ENCODE measurements around the gene SMPDL3A.

Gene SMPDL3A

DNA sequence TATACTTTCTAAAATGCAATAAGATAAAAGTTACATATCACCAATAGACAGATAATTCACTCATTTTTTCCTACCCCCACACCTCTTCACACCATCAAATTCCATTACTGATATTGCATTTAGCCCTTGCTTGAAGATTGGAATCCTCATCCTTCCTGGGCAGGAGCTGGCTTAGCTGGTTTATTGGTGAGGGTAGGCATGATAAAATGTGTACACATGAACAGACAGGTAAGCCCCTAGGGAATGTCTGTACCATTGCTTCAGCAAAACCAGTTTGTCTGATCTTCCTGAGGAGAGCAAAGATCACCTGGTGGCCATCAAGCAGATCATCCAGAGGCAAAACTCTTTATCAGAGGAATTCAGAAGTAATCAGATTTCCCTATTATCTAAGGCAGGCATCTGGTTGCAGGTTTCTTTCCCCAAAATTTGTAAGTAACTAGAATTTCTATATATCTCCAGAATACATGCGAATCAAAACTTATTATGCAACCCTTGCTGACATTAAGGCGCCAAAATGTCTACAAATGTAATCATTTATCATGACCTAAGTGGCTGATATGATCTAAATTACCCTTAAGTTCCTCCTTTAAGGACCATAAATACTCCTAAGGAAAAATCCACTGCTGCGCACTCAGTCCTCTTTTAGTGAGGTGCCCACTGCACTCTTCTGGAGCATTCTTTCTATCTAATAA, 16.2 kb upstream of the SMPDL3A start:
- H3K27ac ChIP-seq: peak overlapping the region in 16 of 21 experiments; percentile 28 to 78 (median 50)
- H3K4me3 ChIP-seq: no peak overlapping the region

- Histone ChIP-seq H3K27ac (no peak overlapping the region), H3K4me3 (no peak overlapping the region)
Observed at GRCh38 chr6:122775975-122776374, 13.1 kb upstream of the SMPDL3A start.

DNA sequence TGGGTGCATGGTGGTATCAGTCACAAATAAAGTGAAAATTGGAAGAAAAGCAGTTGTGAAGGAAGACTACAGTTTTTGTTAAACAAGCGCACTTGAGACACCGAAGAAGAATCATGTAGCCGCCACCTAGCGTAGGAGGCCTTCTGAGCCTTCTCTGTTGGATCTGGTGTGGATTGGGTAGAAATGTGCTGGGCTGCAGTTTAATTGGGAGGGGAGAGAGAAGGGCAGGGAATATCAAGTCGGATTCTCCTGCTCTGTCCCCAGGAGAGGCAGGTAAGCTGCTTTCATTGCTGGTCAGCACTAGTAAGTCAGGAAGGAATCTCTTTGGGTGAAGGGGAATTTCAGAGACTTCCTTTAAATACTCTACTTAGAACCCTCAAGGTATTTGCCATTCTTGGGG, 10.8 kb upstream of the SMPDL3A start:
- peak overlapping the region in 1 of 21 experiments; percentile 61 for H3K27ac ChIP-seq
- no peak overlapping the region for H3K4me3 ChIP-seq

GRCh38 chr6:122778985-122779661, 9.9 kb upstream of the SMPDL3A start:
- H3K27ac ChIP-seq: peak overlapping the region in 2 of 21 experiments; percentile 42 to 61
- H3K4me3 ChIP-seq: no peak overlapping the region

DNA sequence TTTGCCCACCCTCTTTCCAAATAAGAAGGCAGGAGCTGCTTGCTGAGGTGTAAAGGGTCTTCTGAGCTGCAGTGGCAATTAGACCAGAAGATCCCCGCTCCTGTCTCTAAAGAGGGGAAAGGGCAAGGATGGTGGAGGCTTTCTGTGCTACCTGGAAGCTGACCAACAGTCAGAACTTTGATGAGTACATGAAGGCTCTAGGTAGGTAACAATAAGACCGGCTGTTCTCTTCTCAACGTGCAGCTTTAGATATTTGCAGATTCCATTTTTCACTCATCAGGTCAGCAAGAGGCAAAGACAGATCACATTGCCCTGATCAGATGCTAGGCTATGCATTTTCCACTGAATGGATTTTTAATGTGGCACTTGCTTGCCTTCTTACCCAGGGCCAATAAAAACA, 9.4 kb upstream of the SMPDL3A start, which contains the start of gene FABP7:
Gene FABP7, plus strand, starts transcription at position 50 of the 400 bp plus-strand sequence. Its CDS starts 79 bp downstream, at position 129.
- no peak within 1 kb of the TSS for H3K4me3 ChIP-seq

DNA sequence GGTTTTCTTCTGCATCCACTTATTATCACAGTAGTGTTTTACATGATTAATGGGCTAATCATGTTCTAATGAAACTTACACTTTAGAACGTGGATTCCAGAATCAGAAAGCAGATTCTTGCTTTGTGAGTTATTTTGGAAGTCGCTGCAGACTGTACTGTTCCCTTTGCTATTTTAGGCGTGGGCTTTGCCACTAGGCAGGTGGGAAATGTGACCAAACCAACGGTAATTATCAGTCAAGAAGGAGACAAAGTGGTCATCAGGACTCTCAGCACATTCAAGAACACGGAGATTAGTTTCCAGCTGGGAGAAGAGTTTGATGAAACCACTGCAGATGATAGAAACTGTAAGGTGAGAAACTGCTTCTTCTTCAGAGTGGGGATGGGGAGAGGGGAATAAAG, 8.9 kb upstream of the SMPDL3A start:
- Histone ChIP-seq H3K27ac (peak overlapping the region in 1 of 21 experiments; percentile 61), H3K4me3 (no peak overlapping the region)

More for the DNA sequence above, 9.4 kb upstream of the SMPDL3A start, which contains the start of gene FABP7:
- peak within 1 kb of the TSS in 2 of 21 experiments; percentile 42 to 61 for H3K27ac ChIP-seq

- no peak overlapping the region for H3K4me3 ChIP-seq
- H3K27ac ChIP-seq: no peak overlapping the region
Observed at GRCh38 chr6:122781716-122782115, 7.3 kb upstream of the SMPDL3A start.

- H3K27ac ChIP-seq: no peak overlapping the region
- H3K4me3 ChIP-seq: no peak overlapping the region
Observed at GRCh38 chr6:122783401-122783800, 5.7 kb upstream of the SMPDL3A start.

- H3K4me3 ChIP-seq: no peak overlapping the region
- no peak overlapping the region for H3K27ac ChIP-seq
Observed at GRCh38 chr6:122785891-122786290, 3.2 kb upstream of the SMPDL3A start.

- peak overlapping the region in 9 of 21 experiments; percentile 4 to 99 (median 95) for H3K27ac ChIP-seq
Observed at GRCh38 chr6:122787721-122788120, 1.3 kb upstream of the SMPDL3A start.

DNA sequence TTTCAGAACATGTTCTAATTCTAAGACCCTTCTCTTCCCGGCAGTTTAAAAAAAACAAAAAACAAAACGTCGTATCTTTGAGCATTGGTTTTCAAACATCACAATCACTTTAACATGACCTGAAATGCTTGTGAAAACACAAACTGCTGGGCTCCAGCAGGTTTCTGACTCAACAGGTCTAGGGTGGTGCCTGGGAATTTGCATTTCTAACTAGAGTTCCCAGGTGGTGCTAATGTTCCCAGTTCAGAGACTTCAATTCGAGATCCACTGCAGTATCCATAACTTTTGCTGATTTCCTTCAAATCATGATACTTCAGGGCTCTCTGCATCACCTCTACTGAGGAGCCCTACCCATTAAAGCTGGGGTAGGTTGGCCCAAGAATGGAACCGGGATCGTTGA, 850 bp upstream of the SMPDL3A start:
- H3K27ac ChIP-seq: peak overlapping the region in 19 of 21 experiments; percentile 83 to 99 (median 96)
- H3K4me3 ChIP-seq: peak overlapping the region in 2 of 7 experiments; percentile 55 to 68

More at GRCh38 chr6:122787721-122788120, 1.3 kb upstream of the SMPDL3A start:
- H3K4me3 ChIP-seq: no peak overlapping the region

DNA sequence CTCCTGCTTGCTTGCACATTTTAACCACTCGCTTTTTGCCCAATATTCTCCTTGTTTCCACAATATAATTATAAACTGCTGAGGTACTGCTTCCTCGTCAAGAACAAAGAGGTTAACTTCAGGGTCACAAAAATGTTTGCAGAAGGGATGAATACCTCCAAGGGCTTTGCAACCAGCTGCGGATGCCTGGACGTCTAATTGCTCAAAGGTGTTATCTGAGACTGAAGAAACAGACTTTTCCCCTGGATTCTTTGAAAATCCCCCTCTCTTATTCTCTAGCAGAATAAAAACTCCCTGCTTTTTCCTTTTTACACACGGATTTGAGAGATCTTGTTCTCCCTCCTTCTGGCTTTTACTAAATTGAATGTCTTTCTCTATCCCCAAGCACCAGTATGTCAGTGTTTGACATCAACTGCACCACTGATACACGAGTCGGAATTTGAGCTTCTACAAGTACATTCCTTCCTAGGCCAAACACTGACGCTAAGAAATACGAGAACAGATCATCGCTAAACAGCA, 336 bp upstream of the SMPDL3A start:
- peak overlapping the region; percentile 83 to 99 (median 95) for H3K27ac ChIP-seq
- H3K4me3 ChIP-seq: peak overlapping the region; percentile 49 to 89 (median 68)

DNA sequence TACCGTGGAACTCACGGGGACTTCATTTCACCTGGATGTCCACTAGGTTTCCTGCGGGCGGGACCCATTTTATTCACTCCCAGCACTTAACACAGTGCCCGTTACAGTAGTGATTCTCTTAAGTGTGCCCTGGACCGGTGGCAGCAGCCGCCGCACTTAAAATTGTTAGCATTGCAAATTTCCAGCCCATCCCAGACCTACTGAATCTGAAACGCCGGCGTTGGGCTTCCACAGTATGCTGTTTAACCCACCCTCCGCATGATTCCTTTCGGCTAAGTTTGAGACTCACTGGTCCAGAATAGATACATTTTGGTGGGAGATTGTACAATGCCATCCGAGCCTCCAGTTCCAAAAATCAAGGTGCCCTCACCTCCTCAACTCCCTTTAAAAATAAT, 967 bp downstream of the SMPDL3A start:
- Histone ChIP-seq H3K4me3 (peak overlapping the region; percentile 49 to 89 (median 68)), H3K27ac (peak overlapping the region; percentile 83 to 99 (median 95))

- Histone ChIP-seq H3K27ac (peak overlapping the region; percentile 83 to 99 (median 95)), H3K4me3 (peak overlapping the region; percentile 49 to 89 (median 68))
Observed at GRCh38 chr6:122790423-122791309, 1.6 kb downstream of the SMPDL3A start.

GRCh38 chr6:122791310-122791679, 2.2 kb downstream of the SMPDL3A start:
- Histone ChIP-seq H3K27ac (peak overlapping the region in 20 of 21 experiments; percentile 40 to 99 (median 96)), H3K4me3 (peak overlapping the region in 4 of 7 experiments; percentile 55 to 74 (median 64))

DNA sequence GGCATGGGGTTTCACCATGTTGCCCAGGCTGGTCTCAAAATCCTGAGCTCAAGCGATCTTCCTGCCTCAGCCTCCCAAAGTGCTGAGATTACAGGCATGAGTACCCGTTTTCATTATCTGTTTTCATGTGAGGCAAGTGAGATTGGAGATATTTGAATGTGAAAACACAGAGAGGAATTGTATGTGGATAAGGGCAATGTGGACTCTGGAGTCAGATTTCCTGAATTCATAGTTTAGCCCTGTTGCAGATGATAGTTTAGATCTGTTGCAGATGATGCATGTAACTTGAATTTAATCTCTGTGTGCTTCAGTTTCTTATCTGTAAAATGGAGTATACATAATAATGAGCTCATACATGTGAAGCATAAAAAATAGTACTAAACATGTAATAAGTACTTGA, 3.7 kb downstream of the SMPDL3A start:
- H3K27ac ChIP-seq: peak overlapping the region in 9 of 21 experiments; percentile 21 to 99 (median 48)
- no peak overlapping the region for H3K4me3 ChIP-seq

DNA sequence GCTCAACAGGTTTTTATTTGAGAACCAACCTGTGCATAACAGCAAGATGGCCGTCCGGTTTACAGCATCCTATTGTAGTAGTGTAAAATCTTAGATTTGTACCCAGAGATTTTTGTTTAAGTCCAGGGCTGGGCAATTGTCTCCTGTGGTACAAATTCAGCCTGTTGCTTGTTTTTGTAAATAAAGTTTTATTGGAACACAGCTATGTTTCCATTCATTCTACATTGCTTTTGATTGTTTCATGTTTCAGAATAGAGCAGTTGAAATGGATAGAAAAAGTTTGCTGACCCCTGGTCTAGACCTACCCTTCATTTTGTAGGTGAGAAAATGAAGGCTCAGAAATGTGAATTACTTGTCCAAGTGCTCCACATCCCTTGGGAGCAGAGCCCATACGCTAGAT, 8.5 kb downstream of the SMPDL3A start:
- H3K27ac ChIP-seq: peak overlapping the region in 9 of 21 experiments; percentile 4 to 76 (median 50)

DNA sequence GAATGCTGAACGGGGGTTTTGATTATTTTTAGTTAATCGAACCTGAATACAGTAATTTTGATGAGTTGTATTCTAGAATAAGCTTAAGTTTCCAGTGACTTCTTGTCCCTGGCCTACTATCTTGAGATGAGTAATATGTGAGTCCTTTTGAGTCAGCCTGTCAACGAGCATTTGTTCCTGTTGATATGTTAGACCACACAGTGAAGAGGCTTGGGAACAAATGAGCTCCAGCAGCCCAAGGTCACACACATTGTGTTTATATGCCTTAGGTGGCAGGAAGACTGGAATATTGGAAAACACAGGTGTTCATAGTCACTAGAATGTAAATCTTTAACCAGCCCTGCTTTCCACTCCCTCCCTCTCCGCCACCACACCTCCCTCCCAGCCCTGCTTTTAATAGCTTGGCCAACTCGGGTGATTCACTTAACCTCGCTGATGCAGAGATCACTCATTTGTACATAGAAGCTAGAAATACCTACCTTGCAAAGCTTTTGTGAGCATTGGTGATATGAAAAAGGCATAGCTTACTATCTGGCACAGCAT, 9.1 kb downstream of the SMPDL3A start:
- Histone ChIP-seq H3K27ac (peak overlapping the region in 12 of 21 experiments; percentile 4 to 85 (median 66)), H3K4me3 (no peak overlapping the region)

More for the DNA sequence above, 8.5 kb downstream of the SMPDL3A start:
- H3K4me3 ChIP-seq: no peak overlapping the region

DNA sequence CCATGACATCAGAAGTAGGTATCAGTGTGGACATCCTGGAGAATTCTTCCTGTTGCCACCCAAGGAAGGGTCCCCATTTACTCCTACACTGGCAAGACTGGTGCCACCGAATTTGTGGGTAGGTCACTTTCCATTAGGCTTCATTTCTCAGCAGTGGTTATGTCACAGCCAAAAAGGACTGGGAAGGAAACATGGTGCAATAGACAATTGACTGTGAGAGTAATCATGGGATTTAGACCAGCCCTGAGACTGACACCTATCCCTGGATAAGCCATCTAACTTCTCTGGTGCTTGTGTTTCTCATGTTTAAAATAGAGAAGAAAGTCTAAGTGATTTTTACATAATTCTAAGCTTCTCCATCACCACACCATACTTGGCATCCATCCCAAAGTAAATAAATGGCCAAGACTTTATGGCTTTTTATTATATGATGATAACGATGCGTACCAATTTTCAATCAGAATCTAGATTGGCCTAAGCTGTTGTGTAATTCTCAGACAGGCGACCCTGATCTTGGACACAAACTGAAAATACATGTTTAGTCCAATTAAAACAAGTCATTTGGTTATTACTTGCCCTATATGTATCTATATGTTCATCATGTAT, 10.2 kb downstream of the SMPDL3A start:
- no peak overlapping the region for H3K4me3 ChIP-seq
- peak overlapping the region in 12 of 21 experiments; percentile 30 to 85 (median 68) for H3K27ac ChIP-seq
